Measurements from ENCODE around the gene TSR3. TPM values are rescaled to one million over a fixed set of nuclear protein-coding genes. Genes with fewer than 3 reads are reported as not detected.
A peak's percentile ranks its signal among the peaks of the same experiment; 100 is the strongest.

Gene TSR3
- total RNA-seq, 1 experiment from 2014 or later: 52.7 TPM

DNA sequence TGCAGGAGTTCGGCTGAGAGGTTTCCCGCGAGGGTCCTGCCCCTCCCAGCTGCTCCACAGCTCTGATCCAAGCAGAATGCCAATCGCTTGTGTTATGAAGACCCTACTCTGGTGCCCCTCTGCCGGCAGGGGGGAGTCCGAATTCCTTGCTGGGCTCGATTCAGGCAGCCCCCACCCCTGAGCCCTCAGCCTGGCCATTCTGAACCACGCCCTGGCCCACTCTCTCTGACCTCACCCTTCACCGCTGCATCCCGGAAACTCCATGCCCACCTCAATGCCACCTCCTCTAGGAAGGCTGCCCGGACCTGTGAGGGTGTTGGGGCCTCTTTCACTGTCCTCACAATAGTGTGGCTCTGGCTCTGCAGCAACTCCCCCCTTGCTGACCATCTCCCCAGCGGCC is 50.1 kb downstream of the TSR3 start:
- Histone ChIP-seq H3K27me3 (ENCODE audit: insufficient read depth, low read length) (no peaks in the 10 kb centered on the region), H3K4me2 (ENCODE audit: low read length) (peak overlapping the region; percentile 65), H3K9me2 (ENCODE audit: insufficient read depth) (no peaks in the 10 kb centered on the region), H3K4me1 (ENCODE audit: control insufficient read depth in 1 of 2, insufficient read depth in 2 of 2, low read length in 2 of 2) (peaks cover 54 to 95% of the 10 kb centered on the region in 2 experiments), H3K9me3 (ENCODE audit: control insufficient read depth in 1 of 2, insufficient read depth in 1 of 2, low read depth in 1 of 2, low read length in 2 of 2) (no peaks in the 10 kb centered on the region), H3K9ac (ENCODE audit: low read length) (peak overlapping the region; percentile 51), H3K27ac (ENCODE audit: low read depth, low read length) (peak overlapping the region; percentile 96; the same call in 1 of the 2 replicates), H3K36me3 (ENCODE audit: control insufficient read depth in 1 of 2, insufficient read depth in 2 of 2, low read length in 2 of 2) (no peaks in the 10 kb centered on the region), H2AFZ (ENCODE audit: low read depth, low read length, poor library complexity, severe bottlenecking) (no peak overlapping the region), H3K79me2 (ENCODE audit: insufficient read depth, low read length) (no peaks in the 10 kb centered on the region), H3K4me3 (replicated peaks in 1 of 2; ENCODE audit: low read depth in 1 of 2, low read length in 2 of 2) (no peak overlapping the region), H4K20me1 (ENCODE audit: insufficient read depth) (no peaks in the 10 kb centered on the region)
- intact Hi-C loops (cut with micrococcal nuclease): no loop called here
- TF ChIP-seq SP1 (IDR thresholded peaks at IDR 0.05; ENCODE audit: low read depth) (no peak), CBX3 (IDR thresholded peaks at IDR 0.05; ENCODE audit: low read depth) (no peak), MAX (IDR thresholded peaks at IDR 0.05) (no peak), EZH2 (IDR thresholded peaks at IDR 0.05) (no peak), RAD21 (IDR thresholded peaks at IDR 0.05; ENCODE audit: low read depth) (no peak), EGR1 (IDR thresholded peaks at IDR 0.05; ENCODE audit: low read depth) (no peak), JUND (IDR thresholded peaks at IDR 0.05) (no peak)
- BruUV-seq (replicated peaks): no TSS peak
- ChIA-PET RAD21 (ENCODE audit: low non-redundant PET in 1 of 2, low total read pairs in 2 of 2, uncharacterized antibody in 2 of 2, unreplicated experiment in 2 of 2) (no interaction called here), POLR2A (no interaction called here), CTCF (interaction anchor here (0.6 kb wide), 1 partner anchor 56 kb away, joined by 3 read pairs; no protein-coding TSS in a partner anchor)
- DNase-seq (ENCODE audit: low read depth, low spot score) (no peak), ATAC-seq (no peak)

- no peak for DNase-seq (ENCODE audit: low read depth, low spot score)
- H2AFZ ChIP-seq (ENCODE audit: low read depth, low read length, poor library complexity, severe bottlenecking): peak overlapping the region; percentile 25
Observed at GRCh38 chr16:1300664-1301476, 50.8 kb downstream of the TSR3 start.

More at GRCh38 chr16:1300664-1301476, 50.8 kb downstream of the TSR3 start:
- Histone ChIP-seq H3K79me2 (ENCODE audit: insufficient read depth, low read length) (no peaks in the 10 kb centered on the region), H3K9me3 (ENCODE audit: control insufficient read depth in 1 of 2, insufficient read depth in 1 of 2, low read depth in 1 of 2, low read length in 2 of 2) (no peaks in the 10 kb centered on the region), H3K9me2 (ENCODE audit: insufficient read depth) (no peaks in the 10 kb centered on the region), H3K27me3 (ENCODE audit: insufficient read depth, low read length) (no peaks in the 10 kb centered on the region), H4K20me1 (ENCODE audit: insufficient read depth) (no peaks in the 10 kb centered on the region), H3K4me3 (replicated peaks in 1 of 2; ENCODE audit: low read depth in 1 of 2, low read length in 2 of 2) (peak overlapping the region; percentile 16 to 24; a peak in 3 of 4 replicates), H3K4me2 (ENCODE audit: low read length) (peak overlapping the region; percentile 65), H3K4me1 (ENCODE audit: control insufficient read depth in 1 of 2, insufficient read depth in 2 of 2, low read length in 2 of 2) (peaks cover 57 to 95% of the 10 kb centered on the region in 2 experiments), H3K27ac (ENCODE audit: low read depth, low read length) (peak overlapping the region; percentile 96; the same call in 1 of the 2 replicates), H3K9ac (ENCODE audit: low read length) (peak overlapping the region; percentile 51), H3K36me3 (ENCODE audit: control insufficient read depth in 1 of 2, insufficient read depth in 2 of 2, low read length in 2 of 2) (no peaks in the 10 kb centered on the region)
- ChIA-PET POLR2A (no interaction called here), CTCF (interaction anchor here (0.6 kb wide), 1 partner anchor 57 kb away, joined by 3 read pairs; no protein-coding TSS in a partner anchor), RAD21 (ENCODE audit: low non-redundant PET in 1 of 2, low total read pairs in 2 of 2, uncharacterized antibody in 2 of 2, unreplicated experiment in 2 of 2) (no interaction called here)
- BruUV-seq (replicated peaks): no TSS peak
- TF ChIP-seq EZH2 (IDR thresholded peaks at IDR 0.05): no peak
- TF ChIP-seq SIN3A (IDR thresholded peaks at IDR 0.05; ENCODE audit: low read depth): no peak
- peak in 2 of 3 experiments; percentile 80 to 89; a peak in 4 of 6 replicates for TF ChIP-seq CTCF (IDR thresholded peaks at IDR 0.05 in 2 of 3, conservative IDR thresholded peaks at IDR 0.05 in 1 of 3; ENCODE audit: borderline replicate concordance in 1 of 3, insufficient read depth in 1 of 3, low read depth in 2 of 3, low read length in 2 of 3)
- TF ChIP-seq ELF1 (IDR thresholded peaks at IDR 0.05; ENCODE audit: borderline replicate concordance, low read depth): no peak
- peak; percentile 36; the same call in 1 of the 2 replicates for TF ChIP-seq POLR2AphosphoS5 (IDR thresholded peaks at IDR 0.05; ENCODE audit: low read depth, low read length)
- TF ChIP-seq YY1 (IDR thresholded peaks at IDR 0.05; ENCODE audit: extremely low read depth, insufficient replicate concordance, low read depth, low read length): peak; percentile 55
- intact Hi-C loops (cut with micrococcal nuclease): no loop called here
- ATAC-seq: peak; percentile 65
